ENCODE data around the gene CAMK1.

DNA sequence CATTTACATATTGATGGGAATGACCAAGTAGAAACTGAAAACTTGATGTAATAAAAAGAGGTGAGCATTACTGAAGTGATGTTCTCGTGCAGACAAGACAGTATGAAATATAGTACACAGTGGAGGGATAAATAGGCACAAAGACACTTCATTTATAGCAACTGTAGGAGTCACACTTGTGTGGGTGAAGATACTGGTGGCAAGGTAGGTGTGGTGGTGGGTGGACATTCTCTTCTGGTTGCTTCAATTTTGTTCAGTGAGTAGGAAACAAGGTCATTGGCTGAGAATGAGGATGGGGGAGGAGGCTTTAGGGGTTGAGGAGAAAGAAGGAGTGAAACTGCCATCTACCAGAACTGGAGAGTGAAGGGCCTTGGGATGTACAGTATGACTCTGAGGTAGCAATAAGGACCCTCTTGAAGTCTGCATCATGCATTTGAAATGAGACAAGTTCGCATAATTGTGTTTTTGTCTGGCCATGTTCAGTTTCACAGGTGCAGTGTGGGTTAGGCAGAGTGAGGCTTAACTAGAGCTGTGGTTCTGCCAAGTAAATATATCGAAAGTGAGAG, 59.5 kb downstream of the CAMK1 start:
- TF ChIP-seq POLR2AphosphoS5 (IDR thresholded peaks at IDR 0.05; ENCODE audit: low read depth) (no peak), CTCF (IDR thresholded peaks at IDR 0.05; ENCODE audit: insufficient read depth, low read length) (no peak), GABPA (IDR thresholded peaks at IDR 0.05; ENCODE audit: low read depth) (no peak)
